ENCODE measurements around the gene ZNF396. TPM values are rescaled to one million over a fixed set of nuclear protein-coding genes. Genes with fewer than 3 reads are reported as not detected.

ZNF396 gene
- total and polyA plus RNA-seq, 9 of the 15 experiments (the other 6 are each of a cell fraction or from before 2014, with no cell fraction given): 0.73 to 2.3 (median 1.9) TPM

- no peak for TF ChIP-seq NR2C2 (CRISPR knock-in tag; IDR thresholded peaks at IDR 0.05)
- peak; percentile 75 for TF ChIP-seq NR2C2 (tag; IDR thresholded peaks at IDR 0.05)
- TF ChIP-seq ILF3 (IDR thresholded peaks at IDR 0.05; ENCODE audit: borderline replicate concordance): no peak
- no peak for TF ChIP-seq ZNF561 (CRISPR knock-in tag; conservative IDR thresholded peaks at IDR 0.05)
- TF ChIP-seq, protein P1, sequence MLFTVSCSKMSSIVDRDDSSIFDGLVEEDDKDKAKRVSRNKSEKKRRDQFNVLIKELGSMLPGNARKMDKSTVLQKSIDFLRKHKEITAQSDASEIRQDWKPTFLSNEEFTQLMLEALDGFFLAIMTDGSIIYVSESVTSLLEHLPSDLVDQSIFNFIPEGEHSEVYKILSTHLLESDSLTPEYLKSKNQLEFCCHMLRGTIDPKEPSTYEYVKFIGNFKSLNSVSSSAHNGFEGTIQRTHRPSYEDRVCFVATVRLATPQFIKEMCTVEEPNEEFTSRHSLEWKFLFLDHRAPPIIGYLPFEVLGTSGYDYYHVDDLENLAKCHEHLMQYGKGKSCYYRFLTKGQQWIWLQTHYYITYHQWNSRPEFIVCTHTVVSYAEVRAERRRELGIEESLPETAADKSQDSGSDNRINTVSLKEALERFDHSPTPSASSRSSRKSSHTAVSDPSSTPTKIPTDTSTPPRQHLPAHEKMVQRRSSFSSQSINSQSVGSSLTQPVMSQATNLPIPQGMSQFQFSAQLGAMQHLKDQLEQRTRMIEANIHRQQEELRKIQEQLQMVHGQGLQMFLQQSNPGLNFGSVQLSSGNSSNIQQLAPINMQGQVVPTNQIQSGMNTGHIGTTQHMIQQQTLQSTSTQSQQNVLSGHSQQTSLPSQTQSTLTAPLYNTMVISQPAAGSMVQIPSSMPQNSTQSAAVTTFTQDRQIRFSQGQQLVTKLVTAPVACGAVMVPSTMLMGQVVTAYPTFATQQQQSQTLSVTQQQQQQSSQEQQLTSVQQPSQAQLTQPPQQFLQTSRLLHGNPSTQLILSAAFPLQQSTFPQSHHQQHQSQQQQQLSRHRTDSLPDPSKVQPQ (CRISPR knock-in tag; IDR thresholded peaks at IDR 0.05; ENCODE audit: borderline replicate concordance): no peak
- no peak for TF ChIP-seq KAT2B (IDR thresholded peaks at IDR 0.05; ENCODE audit: low read depth, low read length)
- peak; percentile 64 for TF ChIP-seq ZNF644 (tag; IDR thresholded peaks at IDR 0.05; ENCODE audit: low read depth)
- no peak for TF ChIP-seq ZNF668 (CRISPR knock-in tag; IDR thresholded peaks at IDR 0.05)
- TF ChIP-seq TOE1 (IDR thresholded peaks at IDR 0.05; ENCODE audit: borderline replicate concordance): no peak
- no peak for TF ChIP-seq TOE1 (CRISPR knock-in tag; IDR thresholded peaks at IDR 0.05; ENCODE audit: borderline replicate concordance, low read depth)
- TF ChIP-seq, protein P2, sequence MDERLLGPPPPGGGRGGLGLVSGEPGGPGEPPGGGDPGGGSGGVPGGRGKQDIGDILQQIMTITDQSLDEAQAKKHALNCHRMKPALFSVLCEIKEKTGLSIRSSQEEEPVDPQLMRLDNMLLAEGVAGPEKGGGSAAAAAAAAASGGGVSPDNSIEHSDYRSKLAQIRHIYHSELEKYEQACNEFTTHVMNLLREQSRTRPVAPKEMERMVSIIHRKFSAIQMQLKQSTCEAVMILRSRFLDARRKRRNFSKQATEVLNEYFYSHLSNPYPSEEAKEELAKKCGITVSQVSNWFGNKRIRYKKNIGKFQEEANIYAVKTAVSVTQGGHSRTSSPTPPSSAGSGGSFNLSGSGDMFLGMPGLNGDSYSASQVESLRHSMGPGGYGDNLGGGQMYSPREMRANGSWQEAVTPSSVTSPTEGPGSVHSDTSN (CRISPR knock-in tag; IDR thresholded peaks at IDR 0.05; ENCODE audit: low read depth): no peak
- TF ChIP-seq, protein P2 (tag; conservative IDR thresholded peaks at IDR 0.05; ENCODE audit: low read depth): no peak
- TF ChIP-seq RAD21 (CRISPR knock-in tag; conservative IDR thresholded peaks at IDR 0.05 in 1 of 2, IDR thresholded peaks at IDR 0.05 in 1 of 2): no peak; a peak in 1 of 4 replicates
- TF ChIP-seq, protein P3, sequence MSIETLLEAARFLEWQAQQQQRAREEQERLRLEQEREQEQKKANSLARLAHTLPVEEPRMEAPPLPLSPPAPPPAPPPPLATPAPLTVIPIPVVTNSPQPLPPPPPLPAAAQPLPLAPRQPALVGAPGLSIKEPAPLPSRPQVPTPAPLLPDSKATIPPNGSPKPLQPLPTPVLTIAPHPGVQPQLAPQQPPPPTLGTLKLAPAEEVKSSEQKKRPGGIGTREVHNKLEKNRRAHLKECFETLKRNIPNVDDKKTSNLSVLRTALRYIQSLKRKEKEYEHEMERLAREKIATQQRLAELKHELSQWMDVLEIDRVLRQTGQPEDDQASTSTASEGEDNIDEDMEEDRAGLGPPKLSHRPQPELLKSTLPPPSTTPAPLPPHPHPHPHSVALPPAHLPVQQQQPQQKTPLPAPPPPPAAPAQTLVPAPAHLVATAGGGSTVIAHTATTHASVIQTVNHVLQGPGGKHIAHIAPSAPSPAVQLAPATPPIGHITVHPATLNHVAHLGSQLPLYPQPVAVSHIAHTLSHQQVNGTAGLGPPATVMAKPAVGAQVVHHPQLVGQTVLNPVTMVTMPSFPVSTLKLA (conservative IDR thresholded peaks at IDR 0.05): peak; percentile 68 to 89; a peak in 3 of 4 replicates
- TF ChIP-seq JUNB (CRISPR knock-in tag; conservative IDR thresholded peaks at IDR 0.05): no peak
- peak; percentile 54 for TF ChIP-seq MYC (IDR thresholded peaks at IDR 0.05; ENCODE audit: low read depth, low read length)
- peak; percentile 78; the same call in 1 of the 2 replicates for TF ChIP-seq MYC (CRISPR knock-in tag; IDR thresholded peaks at IDR 0.05; ENCODE audit: borderline replicate concordance, low read depth)
- TF ChIP-seq CBFB (CRISPR knock-in tag; IDR thresholded peaks at IDR 0.05): no peak
- TF ChIP-seq PML (IDR thresholded peaks at IDR 0.05; ENCODE audit: low read length): peak; percentile 86
- TF ChIP-seq ADNP (tag; IDR thresholded peaks at IDR 0.05): no peak
- 0 out of 2 replicates have a peak, but pooled peaks have one; percentile 26 for TF ChIP-seq KLF13 (tag; IDR thresholded peaks at IDR 0.05; ENCODE audit: borderline replicate concordance, low read depth)
Observed at GRCh38 chr18:35343936-35344735, 33.0 kb downstream of the ZNF396 start, which contains the start of gene ZNF24 (continued).

Data from K562 (cell line).